ENCODE results near the gene ACOT7.

ACOT7 gene

DNA sequence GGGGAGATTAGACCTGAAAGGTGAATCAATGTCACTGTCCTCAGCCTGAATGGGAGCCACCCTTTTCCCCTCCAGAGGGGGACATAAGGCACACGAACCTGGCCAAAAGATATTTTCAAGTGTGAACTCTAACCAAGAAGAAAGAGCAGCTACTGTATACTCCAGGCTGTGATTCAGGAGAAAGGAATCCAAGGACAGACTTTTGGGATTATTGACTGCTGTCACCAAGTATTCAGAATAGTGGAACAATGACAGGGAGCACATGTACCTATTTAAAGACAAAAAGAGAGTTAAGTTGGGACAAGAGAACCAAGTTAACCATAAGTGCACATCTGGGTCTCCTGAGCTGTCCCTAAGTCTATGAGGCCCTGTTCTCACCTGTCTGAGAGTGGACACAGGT is 160.2 kb downstream of the ACOT7 start:
- H3K36me3 ChIP-seq (ENCODE audit: insufficient read depth, low read length), result peaks cover 23% of the 10 kb centered on the region; the same call in 1 of the 2 replicates
- TF ChIP-seq, protein P1, sequence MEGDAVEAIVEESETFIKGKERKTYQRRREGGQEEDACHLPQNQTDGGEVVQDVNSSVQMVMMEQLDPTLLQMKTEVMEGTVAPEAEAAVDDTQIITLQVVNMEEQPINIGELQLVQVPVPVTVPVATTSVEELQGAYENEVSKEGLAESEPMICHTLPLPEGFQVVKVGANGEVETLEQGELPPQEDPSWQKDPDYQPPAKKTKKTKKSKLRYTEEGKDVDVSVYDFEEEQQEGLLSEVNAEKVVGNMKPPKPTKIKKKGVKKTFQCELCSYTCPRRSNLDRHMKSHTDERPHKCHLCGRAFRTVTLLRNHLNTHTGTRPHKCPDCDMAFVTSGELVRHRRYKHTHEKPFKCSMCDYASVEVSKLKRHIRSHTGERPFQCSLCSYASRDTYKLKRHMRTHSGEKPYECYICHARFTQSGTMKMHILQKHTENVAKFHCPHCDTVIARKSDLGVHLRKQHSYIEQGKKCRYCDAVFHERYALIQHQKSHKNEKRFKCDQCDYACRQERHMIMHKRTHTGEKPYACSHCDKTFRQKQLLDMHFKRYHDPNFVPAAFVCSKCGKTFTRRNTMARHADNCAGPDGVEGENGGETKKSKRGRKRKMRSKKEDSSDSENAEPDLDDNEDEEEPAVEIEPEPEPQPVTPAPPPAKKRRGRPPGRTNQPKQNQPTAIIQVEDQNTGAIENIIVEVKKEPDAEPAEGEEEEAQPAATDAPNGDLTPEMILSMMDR (conservative IDR thresholded peaks at IDR 0.05; ENCODE audit: low read length), result no peak
- no peak for TF ChIP-seq EZH2phosphoT487 (IDR thresholded peaks at IDR 0.05; ENCODE audit: borderline replicate concordance)

DNA sequence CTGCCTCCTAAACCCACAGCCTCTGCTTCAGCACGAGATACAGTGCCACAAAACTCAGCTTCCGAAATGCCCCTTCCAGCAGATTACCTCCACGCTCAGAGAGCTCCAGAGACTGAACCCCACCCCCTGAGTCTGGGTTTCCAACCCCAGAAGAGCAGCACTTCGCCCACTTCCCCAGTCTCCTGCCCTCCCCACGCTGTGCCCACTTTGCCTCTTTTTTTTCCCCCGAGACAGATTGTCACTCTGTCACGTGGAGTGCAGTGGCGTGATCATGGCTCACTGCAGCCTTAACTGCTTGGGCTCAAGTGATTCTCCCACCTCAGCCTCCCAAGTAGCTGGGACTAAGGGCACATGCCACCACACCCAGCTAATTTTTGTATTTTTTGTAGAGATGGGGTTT is 167.9 kb downstream of the ACOT7 start:
- TF ChIP-seq, protein P1 (conservative IDR thresholded peaks at IDR 0.05; ENCODE audit: low read length), result no peak
- TF ChIP-seq EZH2phosphoT487 (IDR thresholded peaks at IDR 0.05; ENCODE audit: borderline replicate concordance), result no peak
- H3K9ac ChIP-seq (ENCODE audit: low read depth, low read length, poor library complexity, severe bottlenecking), result no peak overlapping the region
- H3K9me3 ChIP-seq (ENCODE audit: insufficient read depth, low read depth, low read length), result no peaks in the 10 kb centered on the region
- peaks cover 3% of the 10 kb centered on the region for H3K4me1 ChIP-seq (ENCODE audit: insufficient read depth, low read length, poor library complexity, severe bottlenecking)
- no peaks in the 10 kb centered on the region for H3K27me3 ChIP-seq (ENCODE audit: insufficient read depth, low read length, poor library complexity, severe bottlenecking)
- no peaks in the 10 kb centered on the region for H3K9me2 ChIP-seq (replicated peaks; ENCODE audit: low read depth, low read length)
- H3F3A ChIP-seq (ENCODE audit: low read depth), result no peaks in the 10 kb centered on the region
- no peak overlapping the region for H3K4me2 ChIP-seq (ENCODE audit: low read depth, low read length, poor library complexity, severe bottlenecking)
- H2AFZ ChIP-seq (ENCODE audit: low read length), result no peak overlapping the region
- H3K4me3 ChIP-seq (ENCODE audit: low read length, poor library complexity, severe bottlenecking), result no peak overlapping the region
- H3K79me2 ChIP-seq (ENCODE audit: insufficient read depth, low read length), result peaks cover 22% of the 10 kb centered on the region; the same call in 1 of the 2 replicates
- peaks cover 49% of the 10 kb centered on the region; the same call in 1 of the 2 replicates for H3K36me3 ChIP-seq (ENCODE audit: insufficient read depth, low read length)
- H4K20me1 ChIP-seq (ENCODE audit: insufficient read depth, low read length, poor library complexity, severe bottlenecking), result no peaks in the 10 kb centered on the region

More for the DNA sequence above, 160.2 kb downstream of the ACOT7 start:
- H3K9me3 ChIP-seq (ENCODE audit: insufficient read depth, low read depth, low read length), result no peaks in the 10 kb centered on the region
- H3K4me2 ChIP-seq (ENCODE audit: low read depth, low read length, poor library complexity, severe bottlenecking), result peak overlapping the region; percentile 79
- H3K9ac ChIP-seq (ENCODE audit: low read depth, low read length, poor library complexity, severe bottlenecking), result peak overlapping the region; percentile 78
- H4K20me1 ChIP-seq (ENCODE audit: insufficient read depth, low read length, poor library complexity, severe bottlenecking), result peaks cover 12% of the 10 kb centered on the region
- peaks cover 29% of the 10 kb centered on the region for H3K4me1 ChIP-seq (ENCODE audit: insufficient read depth, low read length, poor library complexity, severe bottlenecking)
- no peaks in the 10 kb centered on the region for H3K27me3 ChIP-seq (ENCODE audit: insufficient read depth, low read length, poor library complexity, severe bottlenecking)
- H3K79me2 ChIP-seq (ENCODE audit: insufficient read depth, low read length), result peaks cover 61% of the 10 kb centered on the region
- H3K4me3 ChIP-seq (ENCODE audit: low read length, poor library complexity, severe bottlenecking), result no peak overlapping the region
- H3F3A ChIP-seq (ENCODE audit: low read depth), result no peaks in the 10 kb centered on the region
- H2AFZ ChIP-seq (ENCODE audit: low read length), result no peak overlapping the region
- no peaks in the 10 kb centered on the region for H3K9me2 ChIP-seq (replicated peaks; ENCODE audit: low read depth, low read length)

DNA sequence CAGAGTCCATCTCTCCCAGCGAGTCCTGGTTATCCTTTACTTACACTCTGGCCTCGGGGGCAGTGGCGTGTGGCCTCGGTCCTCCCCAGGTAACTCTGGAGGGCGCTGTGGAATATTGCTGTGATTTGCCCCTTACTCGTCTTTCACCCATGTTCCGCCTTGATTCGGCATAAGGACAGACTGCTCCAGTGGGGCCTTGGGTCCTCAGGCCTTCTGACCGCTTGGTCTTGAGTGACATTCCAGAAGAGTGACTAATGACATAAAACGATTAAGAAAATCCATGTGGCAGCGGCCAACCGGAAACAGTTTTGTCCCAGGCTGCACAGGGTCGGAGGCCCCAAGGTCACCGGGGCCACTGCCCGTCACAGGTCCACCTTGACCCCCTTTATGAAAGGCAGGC is 168.8 kb downstream of the ACOT7 start:
- H3K9ac ChIP-seq (ENCODE audit: low read depth, low read length, poor library complexity, severe bottlenecking), result no peak overlapping the region
- H2AFZ ChIP-seq (ENCODE audit: low read length), result no peak overlapping the region
- H3K4me1 ChIP-seq (ENCODE audit: insufficient read depth, low read length, poor library complexity, severe bottlenecking), result peaks cover 3% of the 10 kb centered on the region
- H3K9me2 ChIP-seq (replicated peaks; ENCODE audit: low read depth, low read length), result no peaks in the 10 kb centered on the region
- H3K36me3 ChIP-seq (ENCODE audit: insufficient read depth, low read length), result peaks cover 44% of the 10 kb centered on the region; the same call in 1 of the 2 replicates
- H3K4me3 ChIP-seq (ENCODE audit: low read length, poor library complexity, severe bottlenecking), result no peak overlapping the region
- no peak overlapping the region for H3K4me2 ChIP-seq (ENCODE audit: low read depth, low read length, poor library complexity, severe bottlenecking)
- TF ChIP-seq, protein P1 (conservative IDR thresholded peaks at IDR 0.05; ENCODE audit: low read length), result no peak
- no peak for TF ChIP-seq EZH2phosphoT487 (IDR thresholded peaks at IDR 0.05; ENCODE audit: borderline replicate concordance)
- H3K79me2 ChIP-seq (ENCODE audit: insufficient read depth, low read length), result peaks cover 18% of the 10 kb centered on the region; the same call in 1 of the 2 replicates
- H3K27me3 ChIP-seq (ENCODE audit: insufficient read depth, low read length, poor library complexity, severe bottlenecking), result no peaks in the 10 kb centered on the region
- H3F3A ChIP-seq (ENCODE audit: low read depth), result no peaks in the 10 kb centered on the region
- no peaks in the 10 kb centered on the region for H3K9me3 ChIP-seq (ENCODE audit: insufficient read depth, low read depth, low read length)
- H4K20me1 ChIP-seq (ENCODE audit: insufficient read depth, low read length, poor library complexity, severe bottlenecking), result no peaks in the 10 kb centered on the region

Measured in Loucy (cell line).